HEK293T (cell line): ENCODE data around the gene AMOT.

Experiments
- ELF4 ChIP-seq: fragments of 450-650 bp; IDR thresholded peaks from 2 replicates; pipeline ENCODE4 v1.6.1; 2017; ENCODE audit warnings: antibody characterized with exemption
- FOXK2 ChIP-seq: fragments of 450-650 bp; IDR thresholded peaks from 2 replicates; pipeline ENCODE4 v1.6.1; 2016; ENCODE audit warnings: mild to moderate bottlenecking
- FOXM1 ChIP-seq: fragments of 450-650 bp; IDR thresholded peaks from 2 replicates; pipeline ENCODE4 v1.6.1; 2017; ENCODE audit warnings: mild to moderate bottlenecking, borderline replicate concordance
- HDGF ChIP-seq: fragments of 450-650 bp; IDR thresholded peaks from 2 replicates; pipeline ENCODE4 v1.6.1; 2017; ENCODE audit warnings: antibody characterized with exemption, borderline replicate concordance
- L3MBTL2 ChIP-seq: fragments of 450-650 bp; conservative IDR thresholded peaks from 2 replicates; pipeline ENCODE4 v1.6.1; 2016; ENCODE audit warnings: mild to moderate bottlenecking
- NFRKB ChIP-seq: fragments of 450-650 bp; IDR thresholded peaks from 2 replicates; pipeline ENCODE4 v1.6.1; 2016; ENCODE audit warnings: mild to moderate bottlenecking, moderate library complexity
- PKNOX1 ChIP-seq: fragments of 450-650 bp; IDR thresholded peaks from 2 replicates; pipeline ENCODE4 v1.6.1; 2016
- SP1 ChIP-seq: fragments of 450-650 bp; IDR thresholded peaks from 2 replicates; pipeline ENCODE4 v1.6.1; 2017
- SUZ12 ChIP-seq: fragments of 450-650 bp; IDR thresholded peaks from 2 replicates; pipeline ENCODE4 v1.6.1; 2016; ENCODE audit warnings: mild to moderate bottlenecking
- TARDBP ChIP-seq: fragments of 450-650 bp; IDR thresholded peaks from 2 replicates; pipeline ENCODE4 v1.6.1; 2016
- ZNF384 ChIP-seq: fragments of 450-650 bp; IDR thresholded peaks from 2 replicates; pipeline ENCODE4 v1.6.1; 2016

GRCh38 chrX:112888916-112889315, 48.3 kb upstream of the AMOT start:
- TF ChIP-seq PKNOX1 (no peak), SP1 (no peak), HDGF (no peak), ELF4 (no peak), NFRKB (no peak), SUZ12 (no peak), L3MBTL2 (no peak), TARDBP (no peak), ZNF384 (no peak), FOXM1 (no peak), FOXK2 (no peak)
